HEK293 (cell line): Measurements from ENCODE around the gene ELP6.
"Not testable (repeated sequence)": the region's sequence is repeated elsewhere in the genome, so short reads cannot be mapped to it uniquely, and the experiment has no call there.

Experiments used
- CTCF ChIA-PET: fragments of 350-600 bp; formaldehyde crosslinking; extraction: SDS; loops from one replicate; lab custom pipeline; 2021; ENCODE audit warnings: antibody characterized with exemption; lab: Yijun Ruan, JAX
- POLR2A ChIA-PET: fragments of 300-600 bp; formaldehyde crosslinking; extraction: SDS; loops from one replicate; lab custom pipeline; 2020; ENCODE audit warnings: antibody characterized with exemption, inconsistent platforms; lab: Yijun Ruan, JAX
- H3K27ac ChIP-seq: fragments of 200-500 bp; sonication (Bioruptor generic); 2 replicates; pipeline ENCODE4 v1.5.1; 2014; ENCODE audit warnings: low read depth, low read length, control low read depth, inconsistent platforms; ENCODE audit errors: extremely low read depth
- H3K36me3 ChIP-seq, 2 experiments: fragments of 200-500 bp in 1 of 2; sonication (Bioruptor generic) in 1 of 2; 1 replicate in 1 of 2; 2 replicates in 1 of 2; pipeline ENCODE4 v1.5.1; 2014 to 2017; ENCODE audit warnings: inconsistent platforms in 2 of 2, low read length in 2 of 2; ENCODE audit not compliant: control insufficient read depth in 2 of 2, insufficient read depth in 1 of 2
- H3K4me1 ChIP-seq: fragments of 200-500 bp; sonication (Bioruptor generic); 2 replicates; pipeline ENCODE4 v1.5.1; 2014; ENCODE audit warnings: mild to moderate bottlenecking, low read length, inconsistent platforms; ENCODE audit not compliant: control insufficient read depth, insufficient read depth
- H3K4me3 ChIP-seq: 2 replicates; pipeline ENCODE4 v1.5.1; 2011; ENCODE audit warnings: low read depth, mild to moderate bottlenecking, control low read depth, low read length, moderate library complexity
- H3K9me3 ChIP-seq: fragments of 200-500 bp; sonication (Bioruptor generic); 2 replicates; pipeline ENCODE4 v1.5.1; 2014; ENCODE audit warnings: low read depth, low read length, inconsistent platforms; ENCODE audit not compliant: control insufficient read depth, insufficient read depth
- KLF17 ChIP-seq: fragments of 450-650 bp; formaldehyde crosslinking; IDR thresholded peaks from 2 replicates; pipeline ENCODE4 v1.5.1; 2016; ENCODE audit warnings: missing biosample characterization, missing genetic modification characterization
- KLF9 ChIP-seq: fragments of 450-650 bp; formaldehyde crosslinking; IDR thresholded peaks from 2 replicates; pipeline ENCODE4 v1.5.1; 2016; ENCODE audit warnings: missing biosample characterization, missing genetic modification characterization, low read depth
- OVOL3 ChIP-seq: fragments of 450-650 bp; formaldehyde crosslinking; IDR thresholded peaks from 2 replicates; pipeline ENCODE4 v1.5.1; 2016; ENCODE audit warnings: missing biosample characterization, missing genetic modification characterization
- PATZ1 ChIP-seq: fragments of 450-650 bp; formaldehyde crosslinking; IDR thresholded peaks from 2 replicates; pipeline ENCODE4 v1.5.1; 2016; ENCODE audit warnings: missing biosample characterization, missing genetic modification characterization
- ZBTB20 ChIP-seq: fragments of 450-650 bp; formaldehyde crosslinking; IDR thresholded peaks from 2 replicates; pipeline ENCODE4 v1.5.1; 2016; ENCODE audit warnings: missing biosample characterization, missing genetic modification characterization
- ZFP37 ChIP-seq: fragments of 450-650 bp; formaldehyde crosslinking; IDR thresholded peaks from 2 replicates; pipeline ENCODE4 v1.5.1; 2016; ENCODE audit warnings: missing biosample characterization, missing genetic modification characterization
- ZNF114 ChIP-seq: fragments of 450-650 bp; formaldehyde crosslinking; IDR thresholded peaks from 2 replicates; pipeline ENCODE4 v1.5.0; 2017; ENCODE audit warnings: missing biosample characterization, missing genetic modification characterization
- ZNF155 ChIP-seq: fragments of 450-650 bp; formaldehyde crosslinking; IDR thresholded peaks from 2 replicates; pipeline ENCODE4 v1.5.1; 2016; ENCODE audit warnings: missing biosample characterization, missing genetic modification characterization
- ZNF157 ChIP-seq: fragments of 450-650 bp; formaldehyde crosslinking; IDR thresholded peaks from 2 replicates; pipeline ENCODE4 v1.5.1; 2016; ENCODE audit warnings: missing biosample characterization, missing genetic modification characterization
- ZNF184 ChIP-seq: fragments of 450-650 bp; IDR thresholded peaks from 2 replicates; pipeline ENCODE4 v1.5.1; 2018; ENCODE audit warnings: missing biosample characterization, mild to moderate bottlenecking, missing genetic modification characterization
- ZNF211 ChIP-seq: fragments of 450-650 bp; formaldehyde crosslinking; IDR thresholded peaks from 2 replicates; pipeline ENCODE4 v1.5.1; 2016; ENCODE audit warnings: low read depth, missing biosample characterization, missing genetic modification characterization
- ZNF629 ChIP-seq: fragments of 450-650 bp; formaldehyde crosslinking; IDR thresholded peaks from 2 replicates; pipeline ENCODE4 v1.5.1; 2017; ENCODE audit warnings: missing biosample characterization, missing genetic modification characterization
- ZNF645 ChIP-seq: fragments of 450-650 bp; formaldehyde crosslinking; IDR thresholded peaks from 2 replicates; pipeline ENCODE4; 2016; ENCODE audit warnings: missing biosample characterization, missing genetic modification characterization
- ZNF747 ChIP-seq: fragments of 450-650 bp; formaldehyde crosslinking; IDR thresholded peaks from 2 replicates; pipeline ENCODE4 v1.5.1; 2016; ENCODE audit warnings: missing biosample characterization, missing genetic modification characterization
- ZNF843 ChIP-seq: fragments of 450-650 bp; formaldehyde crosslinking; IDR thresholded peaks from 2 replicates; pipeline ENCODE4 v1.5.1; 2016; ENCODE audit warnings: missing biosample characterization, missing genetic modification characterization

The ELP6 gene

GRCh38 chr3:47469616-47470015 is 43.9 kb downstream of the ELP6 start:
- ChIA-PET CTCF (interaction anchor here (0.6 kb wide), 1 partner anchor 581 kb away, joined by 3 read pairs; no protein-coding TSS in a partner anchor), POLR2A (no interaction called here)
- TF ChIP-seq ZNF747 (tag by site-specific recombination) = no peak
- TF ChIP-seq ZNF114 (tag by site-specific recombination) = no peak
- no peak for TF ChIP-seq ZNF155 (tag by site-specific recombination)
- no peak for TF ChIP-seq ZFP37 (tag by site-specific recombination)

GRCh38 chr3:47468315-47468714 is 45.2 kb downstream of the ELP6 start:
- POLR2A ChIA-PET, H3K27ac ChIP-seq, H3K36me3 ChIP-seq, H3K4me1 ChIP-seq, H3K4me3 ChIP-seq, CTCF ChIA-PET, H3K9me3 ChIP-seq: not testable (repeated sequence)
- TF ChIP-seq ZNF184 = peak; percentile 83

More at GRCh38 chr3:47469616-47470015, 43.9 kb downstream of the ELP6 start:
- Histone ChIP-seq H3K4me1 (no peaks in the 10 kb centered on the region), H3K36me3 (no peaks in the 10 kb centered on the region; a peak in 1 of 3 replicates), H3K9me3 (no peaks in the 10 kb centered on the region), H3K27ac (no peak overlapping the region), H3K4me3 (no peak overlapping the region)

- H3K4me1 ChIP-seq = peaks cover 3% of the 10 kb centered on the region; the same call in 1 of the 2 replicates
- no peaks in the 10 kb centered on the region for H3K9me3 ChIP-seq
- TF ChIP-seq ZNF629 (tag by site-specific recombination) (no peak), KLF9 (tag by site-specific recombination) (no peak), PATZ1 (tag by site-specific recombination) (no peak), ZBTB20 (tag by site-specific recombination) (no peak), KLF17 (tag by site-specific recombination) (no peak), OVOL3 (tag by site-specific recombination) (no peak), ZNF645 (tag by site-specific recombination) (no peak), ZNF157 (tag by site-specific recombination) (no peak), ZNF843 (tag by site-specific recombination) (no peak), ZNF211 (tag by site-specific recombination) (no peak)
- TF ChIP-seq, all 188 proteins: peak for 0
- Histone ChIP-seq H3K36me3 (no peaks in the 10 kb centered on the region; a peak in 1 of 3 replicates), H3K4me3 (no peak overlapping the region), H3K27ac (no peak overlapping the region)
- ChIA-PET CTCF (no interaction called here), POLR2A (no interaction called here)
Observed at GRCh38 chr3:47464588-47464987, 48.9 kb downstream of the ELP6 start.

GRCh38 chr3:47459534-47460085 is 53.9 kb downstream of the ELP6 start:
- POLR2A ChIA-PET = not testable (repeated sequence)
- CTCF ChIA-PET = interaction anchor here (0.7 kb wide), 1 partner anchor 39 kb away, joined by 4 read pairs; no protein-coding TSS in a partner anchor

More at GRCh38 chr3:47459534-47460085, 53.9 kb downstream of the ELP6 start:
- H3K4me1 ChIP-seq, H3K4me3 ChIP-seq, H3K27ac ChIP-seq, H3K36me3 ChIP-seq, H3K9me3 ChIP-seq: not testable (repeated sequence)
